Neural progenitor cell (in vitro differentiated cells): ENCODE data around the gene MAMSTR. TPM values are rescaled to one million over a fixed set of nuclear protein-coding genes. Genes with fewer than 3 reads are reported as not detected.
A peak's percentile ranks its signal among the peaks of the same experiment; 100 is the strongest.

Experiments used
- DNase-seq: peaks from one replicate; pipeline ENCODE4 v3.0.0-alpha.2; 2016; ENCODE audit warnings: low spot score
- H2AFZ ChIP-seq: fragments of 200-600 bp; sonication (generic); replicated peaks from 2 replicates; pipeline ENCODE4 v1.6.1; 2016; ENCODE audit warnings: antibody characterized with exemption
- H3F3A ChIP-seq: fragments of 200-600 bp; sonication (generic); 2 replicates; pipeline ENCODE4 v1.6.1; 2016; ENCODE audit warnings: antibody characterized with exemption, low read depth
- H3K27ac ChIP-seq: fragments of 200-600 bp; sonication (generic); 2 replicates; pipeline ENCODE4 v1.5.1; 2016; ENCODE audit warnings: mild to moderate bottlenecking
- H3K27me3 ChIP-seq: fragments of 200-600 bp; sonication (generic); 2 replicates; pipeline ENCODE4 v1.6.1; 2016; ENCODE audit warnings: mild to moderate bottlenecking, moderate library complexity
- H3K36me3 ChIP-seq: fragments of 200-600 bp; sonication (generic); 2 replicates; pipeline ENCODE4 v1.5.1; 2016
- H3K4me1 ChIP-seq: fragments of 200-600 bp; sonication (generic); 2 replicates; pipeline ENCODE4 v1.6.1; 2016; ENCODE audit warnings: mixed run types
- H3K4me2 ChIP-seq: fragments of 200-600 bp; sonication (generic); 2 replicates; pipeline ENCODE4 v1.6.1; 2016
- H3K4me3 ChIP-seq: fragments of 200-600 bp; sonication (generic); 2 replicates; pipeline ENCODE4 v1.5.1; 2016
- H3K79me2 ChIP-seq: fragments of 200-600 bp; sonication (generic); 2 replicates; pipeline ENCODE4 v1.6.1; 2016; ENCODE audit warnings: low read depth
- H3K9ac ChIP-seq: fragments of 200-600 bp; sonication (generic); 2 replicates; pipeline ENCODE4 v1.6.1; 2016
- H3K9me3 ChIP-seq: fragments of 200-600 bp; sonication (generic); 2 replicates; pipeline ENCODE4 v1.5.1; 2016; ENCODE audit warnings: low read depth
- H4K20me1 ChIP-seq: fragments of 200-600 bp; sonication (generic); 2 replicates; pipeline ENCODE4 v1.6.1; 2016; ENCODE audit warnings: low read depth
- H3K27ac Mint-ChIP-seq: 3 replicates; pipeline ENCODE4 v1.8.0; 2021; ENCODE audit warnings: mixed read lengths
- H3K27me3 Mint-ChIP-seq: 2 replicates; pipeline ENCODE4 v1.8.0; 2022; ENCODE audit warnings: low read depth, mild to moderate bottlenecking, inconsistent platforms, moderate library complexity, mixed read lengths; ENCODE audit not compliant: insufficient read depth
- H3K36me3 Mint-ChIP-seq: 3 replicates; pipeline ENCODE4 v1.8.0; 2021; ENCODE audit warnings: mixed read lengths
- H3K4me1 Mint-ChIP-seq: 3 replicates; pipeline ENCODE4 v1.8.0; 2021; ENCODE audit warnings: mixed read lengths
- H3K4me3 Mint-ChIP-seq: 3 replicates; pipeline ENCODE4 v1.8.0; 2021; ENCODE audit warnings: mild to moderate bottlenecking, moderate library complexity, mixed read lengths
- H3K9me3 Mint-ChIP-seq: 3 replicates; pipeline ENCODE4 v1.8.0; 2020; ENCODE audit warnings: mixed read lengths
- EZH2 ChIP-seq: fragments of 200-600 bp; sonication (generic); IDR thresholded peaks from 2 replicates; pipeline ENCODE4 v1.6.1; 2017; ENCODE audit warnings: antibody characterized with exemption, mild to moderate bottlenecking, moderate library complexity
- EZH2phosphoT487 ChIP-seq: fragments of 200-600 bp; sonication (generic); IDR thresholded peaks from 2 replicates; pipeline ENCODE4 v1.6.1; 2017; ENCODE audit warnings: antibody characterized with exemption
- total RNA-seq: library from RNA; depleted of rRNA; stranded (reverse); fragments of >200 nt; gene quantifications from 2 replicates; pipeline ENCODE4 v1.2.3, GENCODE V29; 2015; ENCODE audit warnings: low replicate concordance
- TF ChIP-seq, protein P1 (sequence below): fragments of 200-600 bp; sonication (generic); IDR thresholded peaks from 2 replicates; pipeline ENCODE4 v1.5.1; 2017; ENCODE audit warnings: antibody characterized with exemption, mild to moderate bottlenecking

The MAMSTR gene
- total RNA-seq, 1 donor from 2014 or later = 1.2 TPM

DNA sequence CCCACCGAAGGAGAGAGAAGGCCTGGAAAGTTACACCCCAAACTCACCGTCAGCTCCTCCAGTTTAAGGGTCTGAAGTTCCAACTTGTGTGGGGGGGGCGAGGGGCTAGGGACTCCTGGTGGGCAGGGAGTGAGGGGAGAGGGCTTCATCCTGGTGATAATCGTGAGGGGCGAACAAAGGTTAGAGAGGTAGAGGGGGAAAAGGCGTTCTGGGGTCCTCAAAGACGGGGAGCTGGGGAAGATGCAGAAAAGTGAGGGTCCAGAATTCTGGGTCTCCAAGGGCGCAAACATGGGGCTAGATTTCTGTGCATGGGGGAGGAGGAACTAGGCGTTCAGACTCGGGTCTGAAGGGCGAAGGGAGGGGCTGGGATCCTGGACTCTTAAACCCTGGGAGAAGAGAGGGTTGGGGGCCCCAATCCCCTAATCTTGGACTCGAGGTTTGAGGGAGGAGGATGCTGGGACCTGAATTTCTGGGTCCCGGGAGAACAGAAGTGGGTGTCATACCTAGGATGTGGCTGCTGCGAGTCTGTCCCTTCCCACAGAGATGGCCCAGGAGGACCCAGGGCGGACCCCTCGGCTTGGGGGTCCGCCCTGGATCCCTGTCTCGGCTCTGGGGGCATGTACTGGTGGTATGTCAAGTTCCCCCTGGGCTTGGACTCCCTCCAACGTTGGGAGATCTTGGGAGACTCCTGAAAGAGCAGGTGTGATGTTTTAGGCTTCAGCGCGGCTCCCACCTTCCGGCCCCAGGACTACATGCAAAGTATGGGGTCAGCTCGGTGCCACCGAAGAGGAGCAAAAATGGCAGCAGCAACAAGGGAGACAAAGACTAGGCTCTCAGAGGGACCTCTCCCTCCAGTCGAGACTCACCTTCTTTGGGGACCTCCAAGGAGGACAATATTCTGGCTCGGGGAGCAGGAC is 4.5 kb downstream of the MAMSTR start:
- peak overlapping the region; percentile 79 for H3K27ac Mint-ChIP-seq
- no peak for TF ChIP-seq EZH2
- no peak for TF ChIP-seq EZH2phosphoT487
- TF ChIP-seq, protein P1, sequence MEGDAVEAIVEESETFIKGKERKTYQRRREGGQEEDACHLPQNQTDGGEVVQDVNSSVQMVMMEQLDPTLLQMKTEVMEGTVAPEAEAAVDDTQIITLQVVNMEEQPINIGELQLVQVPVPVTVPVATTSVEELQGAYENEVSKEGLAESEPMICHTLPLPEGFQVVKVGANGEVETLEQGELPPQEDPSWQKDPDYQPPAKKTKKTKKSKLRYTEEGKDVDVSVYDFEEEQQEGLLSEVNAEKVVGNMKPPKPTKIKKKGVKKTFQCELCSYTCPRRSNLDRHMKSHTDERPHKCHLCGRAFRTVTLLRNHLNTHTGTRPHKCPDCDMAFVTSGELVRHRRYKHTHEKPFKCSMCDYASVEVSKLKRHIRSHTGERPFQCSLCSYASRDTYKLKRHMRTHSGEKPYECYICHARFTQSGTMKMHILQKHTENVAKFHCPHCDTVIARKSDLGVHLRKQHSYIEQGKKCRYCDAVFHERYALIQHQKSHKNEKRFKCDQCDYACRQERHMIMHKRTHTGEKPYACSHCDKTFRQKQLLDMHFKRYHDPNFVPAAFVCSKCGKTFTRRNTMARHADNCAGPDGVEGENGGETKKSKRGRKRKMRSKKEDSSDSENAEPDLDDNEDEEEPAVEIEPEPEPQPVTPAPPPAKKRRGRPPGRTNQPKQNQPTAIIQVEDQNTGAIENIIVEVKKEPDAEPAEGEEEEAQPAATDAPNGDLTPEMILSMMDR = no peak

DNA sequence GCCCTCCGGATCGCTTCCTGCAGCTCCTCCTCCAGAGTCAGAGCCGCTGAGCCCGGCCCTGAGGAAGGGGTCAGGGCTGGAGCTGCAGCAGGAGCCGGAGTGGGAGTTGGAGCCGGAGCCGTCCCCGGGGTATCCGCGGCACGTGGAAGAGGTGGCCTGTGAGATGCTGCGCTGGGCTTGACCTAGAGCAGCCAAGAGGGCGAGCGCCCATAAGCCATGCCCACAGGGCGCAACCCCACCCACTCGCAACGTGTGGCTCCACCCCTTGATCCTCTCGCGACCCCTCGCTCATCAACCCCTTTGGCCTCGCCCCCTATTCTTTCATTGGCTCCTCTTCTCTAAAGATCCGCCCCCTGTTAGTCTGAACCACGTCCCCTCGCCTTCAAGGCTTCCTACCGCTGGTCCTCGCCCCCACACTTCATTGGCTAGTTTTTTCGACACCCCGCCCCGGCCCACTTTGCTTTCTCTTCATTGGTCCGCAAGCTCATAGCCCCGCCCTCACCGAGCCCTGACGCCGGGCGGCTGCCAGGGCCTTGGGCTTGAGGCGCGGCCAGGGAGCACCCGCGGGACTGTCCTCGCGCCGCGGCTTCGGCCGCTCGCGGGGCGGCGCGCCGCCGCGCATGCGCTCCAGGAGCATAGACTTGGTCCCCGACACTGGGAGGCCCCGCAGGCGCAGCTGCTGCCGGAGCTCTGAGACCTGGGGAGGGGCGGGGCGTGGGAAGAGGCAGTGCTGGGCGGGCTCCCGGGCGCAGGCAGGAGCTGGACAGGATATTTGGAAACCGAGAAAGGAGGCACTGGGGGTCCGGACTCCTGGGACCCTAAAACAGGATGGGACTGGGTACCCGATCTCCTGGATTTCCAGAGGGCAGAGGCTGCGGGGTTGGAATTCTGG is 5.4 kb downstream of the MAMSTR start:
- Histone ChIP-seq H2AFZ (peak overlapping the region; percentile 66), H3K4me1 (peaks cover 18% of the 10 kb centered on the region), H3F3A (peaks cover 39% of the 10 kb centered on the region), H3K4me2 (peak overlapping the region; percentile 81), H3K36me3 (no peaks in the 10 kb centered on the region), H3K27ac (no peak overlapping the region), H3K79me2 (no peaks in the 10 kb centered on the region), H3K4me3 (peak overlapping the region; percentile 75), H3K9me3 (no peaks in the 10 kb centered on the region), H3K27me3 (no peaks in the 10 kb centered on the region), H3K9ac (peak overlapping the region; percentile 18), H4K20me1 (no peaks in the 10 kb centered on the region)
- H3K4me1 Mint-ChIP-seq = peaks cover 42% of the 10 kb centered on the region
- peak overlapping the region; percentile 79 for H3K27ac Mint-ChIP-seq
- TF ChIP-seq EZH2phosphoT487 = no peak
- no peak for TF ChIP-seq EZH2
- TF ChIP-seq, protein P1 = no peak
- peaks cover 5% of the 10 kb centered on the region for H3K27me3 Mint-ChIP-seq
- peak; percentile 100 for DNase-seq
- peak overlapping the region; percentile 92 for H3K4me3 Mint-ChIP-seq
- H3K9me3 Mint-ChIP-seq = no peaks in the 10 kb centered on the region
- peaks cover 2% of the 10 kb centered on the region for H3K36me3 Mint-ChIP-seq

More for the DNA sequence above, 4.5 kb downstream of the MAMSTR start:
- Histone ChIP-seq H2AFZ (no peak overlapping the region), H3F3A (peaks cover 41% of the 10 kb centered on the region), H3K9ac (peak overlapping the region; percentile 18), H3K4me2 (peak overlapping the region; percentile 81), H3K27ac (no peak overlapping the region), H4K20me1 (no peaks in the 10 kb centered on the region), H3K27me3 (no peaks in the 10 kb centered on the region), H3K36me3 (no peaks in the 10 kb centered on the region), H3K79me2 (no peaks in the 10 kb centered on the region), H3K9me3 (no peaks in the 10 kb centered on the region), H3K4me1 (peaks cover 18% of the 10 kb centered on the region), H3K4me3 (peak overlapping the region; percentile 52)
- H3K27me3 Mint-ChIP-seq = peaks cover 8% of the 10 kb centered on the region
- no peaks in the 10 kb centered on the region for H3K9me3 Mint-ChIP-seq
- peaks cover 2% of the 10 kb centered on the region for H3K36me3 Mint-ChIP-seq
- peak overlapping the region; percentile 79 for H3K4me3 Mint-ChIP-seq
- peaks cover 47% of the 10 kb centered on the region for H3K4me1 Mint-ChIP-seq
- no peak for DNase-seq

DNA sequence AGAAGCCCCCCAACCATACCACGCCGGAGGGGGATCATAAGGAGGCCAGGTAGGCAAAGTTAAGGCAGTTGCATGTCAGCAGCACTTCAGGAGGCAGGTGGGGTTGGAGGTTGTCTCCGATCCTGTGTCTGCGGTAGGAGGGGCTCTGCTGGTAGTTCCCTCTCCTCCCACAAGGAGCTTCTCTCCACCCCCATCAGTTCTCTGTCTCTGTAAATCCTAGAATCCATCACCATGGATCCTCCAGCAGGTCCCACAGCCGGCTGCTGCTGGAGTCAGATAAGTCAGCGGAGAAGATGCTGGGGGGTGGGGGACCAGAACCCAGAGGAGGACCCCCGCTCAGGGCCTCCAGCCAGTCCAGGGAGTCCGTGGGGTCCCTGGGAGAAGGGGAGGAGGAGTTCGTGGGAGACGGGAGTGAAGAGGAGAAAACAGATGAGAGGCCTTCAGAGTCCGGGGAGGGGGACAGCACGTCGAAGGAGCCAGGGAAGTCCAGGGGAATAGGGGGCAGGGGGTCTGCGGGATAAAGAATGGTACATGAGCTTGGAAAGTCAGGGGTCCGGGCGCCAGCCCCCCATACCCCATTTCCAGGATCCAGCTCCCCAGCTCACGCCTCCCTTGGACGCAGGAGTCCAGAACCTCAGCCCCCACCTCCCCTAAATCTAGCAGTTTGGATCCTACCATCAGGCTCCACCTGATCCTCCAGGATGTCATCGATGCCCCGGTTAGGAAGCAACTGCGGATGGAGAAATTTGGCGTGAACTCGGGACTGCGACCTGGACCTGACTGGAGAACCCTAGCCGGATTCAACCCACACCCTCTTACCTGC is 6.3 kb downstream of the MAMSTR start:
- no peaks in the 10 kb centered on the region for H3K9me3 Mint-ChIP-seq
- H2AFZ ChIP-seq = peak overlapping the region; percentile 66
- peaks cover 2% of the 10 kb centered on the region for H3K36me3 Mint-ChIP-seq

More for the DNA sequence above, 6.3 kb downstream of the MAMSTR start:
- Histone ChIP-seq H3K9me3 (no peaks in the 10 kb centered on the region), H3K79me2 (no peaks in the 10 kb centered on the region), H3K4me2 (peak overlapping the region; percentile 80), H4K20me1 (no peaks in the 10 kb centered on the region), H3K9ac (no peak overlapping the region), H3K4me1 (peaks cover 13% of the 10 kb centered on the region), H3F3A (peaks cover 39% of the 10 kb centered on the region), H3K27me3 (no peaks in the 10 kb centered on the region), H3K36me3 (no peaks in the 10 kb centered on the region), H3K27ac (no peak overlapping the region), H3K4me3 (peak overlapping the region; percentile 75)
- peak; percentile 74 for DNase-seq
- peaks cover 34% of the 10 kb centered on the region for H3K4me1 Mint-ChIP-seq
- no peak overlapping the region for H3K27ac Mint-ChIP-seq
- TF ChIP-seq, protein P1 = peak; percentile 39
- TF ChIP-seq EZH2 = no peak
- peaks cover 3% of the 10 kb centered on the region for H3K27me3 Mint-ChIP-seq
- H3K4me3 Mint-ChIP-seq = peak overlapping the region; percentile 92
